HL-60/S4 (cell line): ENCODE results near the gene CSTPP1.

Experiments used
- in situ Hi-C: fragments of 300-500 bp; cut with MboI; formaldehyde crosslinking; loops from 2 replicates; pipeline ENCODE4 v1.14.3; 2022; ENCODE audit warnings: low sequenced_read_pairs

The CSTPP1 gene

DNA sequence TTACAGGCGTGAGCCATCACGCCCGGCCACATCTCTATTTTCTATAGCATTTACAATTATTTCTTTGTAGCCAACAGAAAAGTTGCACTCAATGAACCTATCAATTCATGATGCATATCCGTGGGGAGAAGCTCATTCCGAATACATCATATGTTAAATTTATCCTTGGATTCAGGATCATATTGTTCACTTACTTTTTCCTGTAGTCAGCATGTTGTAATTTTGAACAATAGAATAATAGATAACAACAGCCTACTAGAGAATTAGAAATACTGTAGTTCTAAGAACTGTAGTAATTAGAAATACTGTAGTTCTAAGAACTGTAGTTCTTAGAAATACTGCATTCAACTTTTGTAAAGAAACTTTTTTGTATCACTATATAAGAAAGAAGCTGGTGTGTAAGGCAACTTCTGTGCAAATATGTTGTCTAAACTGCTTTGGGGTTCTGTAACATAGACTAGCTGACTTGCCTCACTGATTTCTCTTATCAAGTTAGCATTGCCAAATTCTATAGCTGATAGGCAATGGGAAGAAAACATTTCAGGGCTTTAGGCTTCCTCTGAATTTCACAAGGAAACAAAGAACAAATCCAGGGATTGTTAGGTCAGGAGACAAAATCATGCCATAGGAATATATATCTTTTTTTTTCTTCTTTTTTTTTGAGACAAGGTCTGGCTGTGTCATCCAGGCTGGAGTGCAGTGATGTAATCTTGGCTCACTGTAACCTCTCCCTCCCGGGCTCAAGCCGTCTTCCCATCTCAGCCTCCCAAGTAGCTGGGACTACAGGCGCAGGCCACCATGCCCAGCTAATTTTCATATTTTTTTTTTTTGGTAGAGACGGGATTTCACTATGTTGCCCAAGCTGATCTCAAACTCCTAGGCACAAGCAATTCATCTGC, 91.9 kb downstream of the CSTPP1 start:
- in situ Hi-C loops: no loop called here

DNA sequence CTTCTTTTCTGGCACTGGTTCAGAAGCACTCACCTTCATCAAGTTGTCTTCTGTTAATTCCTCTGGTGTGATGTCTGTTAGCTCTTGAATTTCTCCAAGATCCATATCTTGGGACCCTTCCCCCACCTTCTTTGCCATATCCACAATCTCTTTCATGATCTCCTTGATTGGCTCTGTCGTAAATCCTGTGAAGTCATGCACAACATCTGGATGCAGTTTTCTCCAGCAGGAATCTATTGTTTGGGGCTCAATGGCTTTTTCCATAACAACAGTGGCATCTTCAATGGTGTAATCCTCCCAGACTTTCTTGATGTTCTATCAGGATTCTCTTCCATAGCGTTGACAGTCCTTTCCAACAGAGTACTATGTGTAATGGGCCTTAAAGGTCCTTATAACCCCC, 96.9 kb downstream of the CSTPP1 start:
- in situ Hi-C loops: no loop called here

DNA sequence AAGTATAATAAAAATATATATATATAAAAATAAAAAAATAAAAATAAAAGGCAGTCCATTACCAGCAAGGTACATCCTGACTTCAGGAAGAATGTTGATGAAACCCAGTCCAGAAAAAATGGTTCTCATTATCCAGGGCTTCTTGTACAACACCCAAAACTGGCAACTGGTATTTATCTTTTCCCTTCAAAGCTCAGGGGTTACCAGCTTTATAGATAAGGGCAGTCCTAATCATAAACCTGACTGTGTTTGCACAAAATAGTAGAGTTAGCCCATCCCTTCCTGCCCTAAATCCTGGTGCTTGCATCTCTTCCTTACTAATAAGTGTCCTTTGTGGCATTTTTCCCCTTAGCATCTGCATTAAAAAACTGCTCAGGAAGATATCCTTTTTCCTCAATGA, 97.5 kb downstream of the CSTPP1 start:
- in situ Hi-C loops: no loop called here

DNA sequence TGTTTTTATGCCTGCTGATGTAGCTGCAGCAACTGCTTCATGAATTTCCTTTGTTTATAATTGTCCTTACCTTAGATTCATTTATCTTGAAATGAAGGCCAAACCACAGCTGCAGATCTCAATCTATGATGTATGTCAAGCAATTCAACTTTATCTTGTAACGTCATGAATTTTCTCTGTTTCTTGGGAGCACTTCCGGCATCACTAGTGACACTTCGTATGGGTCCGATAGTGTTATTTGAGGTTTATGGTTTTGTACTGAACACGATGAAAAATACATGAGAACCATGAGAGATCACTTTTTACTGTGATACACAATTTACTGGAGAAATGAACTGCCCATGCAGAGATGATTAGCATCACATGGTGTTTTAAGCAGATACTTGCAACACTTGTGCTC, 98.5 kb downstream of the CSTPP1 start:
- in situ Hi-C loops: no loop called here

DNA sequence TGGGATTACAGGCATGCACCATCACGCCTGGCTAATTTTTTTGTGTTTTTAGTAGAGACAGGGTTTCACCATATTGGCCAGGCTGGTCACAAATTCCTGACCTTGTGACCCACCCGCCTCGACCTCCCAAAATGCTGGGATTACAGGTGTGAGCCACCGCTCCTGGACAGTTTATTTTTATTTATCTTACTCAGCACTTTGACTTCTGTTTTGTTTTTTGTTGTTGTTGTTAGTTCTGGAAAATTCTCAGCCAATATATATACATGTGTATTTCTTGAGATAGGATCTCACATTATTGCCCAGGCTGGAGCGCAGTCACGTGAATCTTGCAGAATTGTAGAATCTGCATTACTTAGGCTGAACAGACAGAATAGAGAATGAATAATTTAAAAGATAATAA, 107.6 kb downstream of the CSTPP1 start:
- in situ Hi-C loops: no loop called here

DNA sequence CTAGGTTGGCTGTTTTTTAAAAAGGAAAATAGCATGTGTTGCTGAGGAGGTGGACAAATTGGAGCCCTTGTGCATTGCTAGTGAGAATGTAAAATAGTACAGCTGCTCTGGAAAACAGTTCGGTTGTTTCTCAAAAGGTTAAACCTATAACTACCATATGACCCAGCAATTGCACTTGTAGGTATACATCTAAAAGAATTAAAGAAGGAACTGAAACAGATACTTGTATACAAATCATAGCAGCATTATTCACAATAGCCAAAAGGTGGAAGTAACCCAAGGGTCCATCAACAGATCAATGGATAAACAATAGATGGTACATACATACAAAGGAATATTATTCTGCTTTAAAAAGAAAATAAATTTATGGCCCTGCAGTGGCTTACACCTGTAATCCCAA, 111.4 kb downstream of the CSTPP1 start:
- in situ Hi-C loops: no loop called here

DNA sequence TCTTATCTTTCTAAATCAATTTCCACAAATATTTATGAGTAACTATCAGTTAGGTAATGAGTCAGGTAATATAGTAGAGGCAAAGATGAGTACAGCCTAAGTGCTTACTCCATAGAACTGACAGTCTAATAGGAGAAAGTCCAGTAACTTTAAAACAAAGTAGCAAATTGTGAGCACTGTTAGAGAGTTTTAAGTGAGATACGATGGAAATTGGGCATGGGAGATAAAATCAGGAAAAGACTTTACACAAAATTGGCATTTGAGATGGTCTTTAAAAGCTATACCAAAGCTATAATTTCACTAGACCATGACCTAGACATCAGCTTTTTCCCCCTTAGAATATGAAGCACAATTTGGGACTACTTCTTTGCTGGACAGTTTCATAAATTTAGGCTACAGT, 113.7 kb downstream of the CSTPP1 start:
- in situ Hi-C loops: no loop called here

DNA sequence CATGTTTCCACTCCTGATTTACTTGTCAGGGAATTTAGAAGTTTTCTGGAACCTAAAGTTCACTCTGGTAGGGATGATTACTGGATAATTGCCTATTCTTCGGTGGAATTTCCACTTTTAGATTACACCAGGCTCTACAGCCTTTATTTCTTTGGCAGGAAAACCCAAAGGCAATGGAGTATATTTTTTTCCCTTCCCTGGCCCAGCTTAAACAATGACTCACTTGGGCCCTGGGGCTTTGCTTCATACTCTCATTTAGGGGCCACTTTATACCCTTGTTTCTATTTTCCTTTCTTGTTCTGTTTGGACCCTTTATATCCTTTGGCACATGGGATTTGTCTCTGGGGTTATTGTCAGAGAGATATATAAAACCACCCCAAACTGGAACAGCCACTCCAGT, 114.7 kb downstream of the CSTPP1 start:
- in situ Hi-C loops: no loop called here

DNA sequence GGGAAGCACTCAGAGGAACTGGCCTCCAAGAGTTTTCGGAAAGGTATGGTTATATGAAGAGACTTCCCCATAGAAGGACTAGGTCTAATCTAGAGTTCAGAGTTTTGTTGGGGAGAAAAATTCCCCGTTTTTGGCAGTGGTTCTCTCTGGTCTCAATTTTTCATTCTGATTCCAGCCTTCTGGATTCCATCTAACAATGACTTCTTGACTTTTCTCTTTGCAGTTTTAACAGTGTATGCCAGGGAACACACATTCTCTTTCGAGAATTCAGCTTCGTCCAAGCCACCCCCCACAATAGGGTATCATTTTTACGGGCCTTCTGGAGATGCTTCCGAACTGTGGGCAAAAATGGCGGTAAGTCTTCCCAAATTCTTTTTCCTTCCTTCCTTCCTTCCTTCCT, 115.6 kb downstream of the CSTPP1 start:
- in situ Hi-C loops: no loop called here

DNA sequence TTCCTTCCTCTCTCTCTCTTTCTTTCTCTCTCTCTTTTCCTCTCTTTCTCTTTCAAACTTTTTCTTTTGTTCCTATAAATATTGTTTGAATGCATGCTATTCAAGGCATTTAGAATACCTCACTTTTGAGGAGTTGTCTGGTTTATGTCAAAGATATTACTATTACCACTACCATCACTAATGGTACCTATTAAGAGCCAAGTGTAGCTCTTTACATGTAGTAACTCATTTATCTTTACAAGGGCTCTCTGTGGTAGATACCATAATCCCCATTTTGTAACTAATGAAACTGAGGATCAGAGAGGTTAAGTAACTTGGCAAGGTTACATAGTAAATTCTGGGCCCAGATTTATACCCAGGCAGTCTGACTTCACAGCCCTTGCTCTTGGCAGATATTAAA, 116.0 kb downstream of the CSTPP1 start:
- in situ Hi-C loops: no loop called here

DNA sequence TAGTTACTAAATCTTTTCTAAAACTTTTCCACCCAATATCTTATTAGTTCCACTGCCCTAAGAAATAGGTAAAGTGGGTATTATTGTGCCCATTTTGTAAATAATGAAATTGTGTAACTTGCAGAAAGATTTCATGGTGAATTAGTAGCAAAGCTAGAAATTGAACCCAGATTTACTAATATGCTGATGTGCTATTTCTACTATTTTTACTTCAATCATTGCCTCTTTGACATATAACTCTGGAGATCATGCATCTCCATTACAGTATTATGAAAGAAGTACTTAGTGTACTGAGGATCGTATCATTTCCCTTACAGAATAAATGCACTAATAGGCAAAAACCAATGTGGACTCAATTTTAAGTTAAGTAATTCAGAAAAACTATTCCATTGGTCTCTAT, 119.0 kb downstream of the CSTPP1 start:
- in situ Hi-C loops: no loop called here

DNA sequence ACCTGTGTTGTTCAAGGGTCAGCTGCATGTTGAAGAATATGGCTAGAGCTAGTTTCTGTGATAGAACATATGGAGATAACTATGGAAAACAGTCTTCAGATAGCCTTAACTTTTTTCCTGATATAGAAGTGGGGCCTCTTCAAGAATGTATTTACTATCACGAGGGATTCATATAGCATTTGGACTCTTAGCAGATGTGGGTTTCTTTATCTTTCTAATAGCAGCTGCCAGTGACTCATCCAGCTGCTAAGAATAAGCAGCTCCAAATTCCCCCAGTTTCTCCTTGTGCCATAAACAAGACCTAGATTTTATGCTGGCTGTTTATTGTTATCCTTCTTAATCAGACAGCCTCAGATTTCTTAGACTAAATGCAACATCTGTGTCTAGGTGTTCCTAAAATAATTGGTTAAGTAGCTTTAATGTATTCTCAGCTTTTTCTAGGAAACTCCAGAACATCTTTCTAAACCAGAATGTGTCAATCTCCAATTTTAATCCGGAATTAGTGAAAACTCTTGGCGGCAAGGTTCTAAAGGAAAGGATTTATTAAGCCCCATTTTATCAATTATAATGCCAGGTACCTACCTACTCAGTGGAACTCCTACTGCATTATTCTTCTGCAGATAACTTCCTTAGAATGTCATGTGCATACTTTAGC, 119.8 kb downstream of the CSTPP1 start:
- in situ Hi-C loops: no loop called here

DNA sequence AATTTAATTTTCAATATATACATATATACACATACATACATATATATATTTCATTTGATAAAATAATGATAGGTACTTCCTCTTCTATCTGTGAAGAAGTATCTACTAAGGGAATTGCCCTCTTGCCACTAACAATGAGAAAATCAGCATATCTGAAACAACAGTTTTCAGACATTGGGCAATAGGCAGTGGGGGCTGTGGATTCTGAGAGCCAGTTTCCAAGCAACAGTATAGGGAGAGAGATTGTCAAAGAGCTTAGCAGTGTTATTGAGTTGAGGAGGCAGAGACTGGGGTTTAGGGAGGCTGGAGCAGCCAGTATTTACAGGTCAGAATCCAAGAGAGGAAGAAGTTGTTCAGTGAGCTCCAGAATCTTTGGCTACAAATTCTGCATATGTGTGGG, 120.8 kb downstream of the CSTPP1 start:
- in situ Hi-C loops: no loop called here

DNA sequence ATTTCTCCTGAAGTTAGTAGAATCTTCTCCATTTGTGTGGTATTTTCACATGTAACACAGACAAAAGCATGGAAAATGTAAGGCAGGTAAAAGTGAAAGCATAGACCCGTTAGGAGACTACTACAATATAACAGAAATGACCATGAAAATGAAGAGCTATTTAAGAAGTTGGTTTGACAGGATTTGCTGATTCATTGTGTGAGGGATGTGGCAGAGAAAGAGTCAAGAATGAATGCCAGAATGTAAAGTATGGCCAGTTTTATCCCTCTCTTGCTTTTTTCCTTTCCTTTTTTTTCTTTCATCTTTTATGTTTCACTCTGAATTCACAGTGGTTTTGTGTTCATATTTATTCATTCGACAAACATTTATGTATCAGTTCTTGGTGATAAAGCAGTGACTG, 124.2 kb downstream of the CSTPP1 start:
- in situ Hi-C loops: no loop called here

DNA sequence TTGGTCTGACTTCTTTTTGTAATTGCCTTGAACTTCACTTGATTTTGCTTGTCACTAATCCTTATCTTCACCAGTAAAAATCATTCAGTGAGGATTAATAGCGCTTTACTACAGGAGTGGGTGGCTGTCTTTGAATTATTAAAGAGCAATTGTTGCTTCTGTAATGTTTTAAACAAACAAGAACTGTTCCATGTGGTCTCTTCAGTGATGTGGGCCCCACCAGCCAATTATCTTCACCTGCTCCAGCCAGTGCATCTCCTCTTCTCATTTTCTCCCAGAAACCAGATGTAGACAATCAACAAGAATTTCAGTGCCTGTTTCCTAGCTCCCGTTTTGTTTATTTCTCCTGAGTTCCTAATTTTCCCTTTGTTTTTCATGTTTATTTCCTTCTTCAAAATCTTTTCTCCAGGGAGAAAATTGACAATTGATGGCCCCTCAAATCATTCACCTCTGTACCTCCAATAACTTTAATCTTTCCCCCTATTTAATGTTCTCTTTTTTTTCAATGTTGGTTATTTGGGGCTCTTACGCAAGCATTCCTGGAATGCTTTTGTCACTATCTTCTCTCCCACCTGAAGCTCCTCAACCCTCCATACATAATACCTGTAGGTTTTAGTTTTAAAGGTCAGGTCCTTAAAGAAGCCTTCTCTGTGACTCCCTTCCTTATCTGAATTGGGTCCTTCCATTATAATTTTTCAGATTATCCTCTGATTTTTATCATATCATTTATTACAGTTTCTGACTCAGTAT, 125.0 kb downstream of the CSTPP1 start:
- in situ Hi-C loops: no loop called here

DNA sequence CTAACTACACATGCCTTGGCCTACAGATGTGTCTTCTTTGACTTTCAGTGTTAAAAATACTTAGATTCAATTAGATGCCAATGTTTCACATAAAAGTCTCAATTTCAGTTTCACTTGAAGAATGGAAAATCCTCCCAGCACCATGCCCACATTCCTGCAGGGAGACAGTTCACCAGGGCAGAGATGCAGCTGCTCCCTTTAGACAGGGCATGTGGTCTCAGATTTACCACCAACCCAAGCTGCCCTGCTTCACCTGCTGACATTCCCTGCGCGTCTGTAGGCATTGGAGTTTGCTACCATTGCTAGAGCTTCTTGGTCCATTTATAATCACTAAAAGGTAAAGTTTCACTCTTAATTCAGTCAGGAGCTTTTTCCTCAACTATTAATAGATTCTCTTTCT, 126.2 kb downstream of the CSTPP1 start:
- in situ Hi-C loops: no loop called here

DNA sequence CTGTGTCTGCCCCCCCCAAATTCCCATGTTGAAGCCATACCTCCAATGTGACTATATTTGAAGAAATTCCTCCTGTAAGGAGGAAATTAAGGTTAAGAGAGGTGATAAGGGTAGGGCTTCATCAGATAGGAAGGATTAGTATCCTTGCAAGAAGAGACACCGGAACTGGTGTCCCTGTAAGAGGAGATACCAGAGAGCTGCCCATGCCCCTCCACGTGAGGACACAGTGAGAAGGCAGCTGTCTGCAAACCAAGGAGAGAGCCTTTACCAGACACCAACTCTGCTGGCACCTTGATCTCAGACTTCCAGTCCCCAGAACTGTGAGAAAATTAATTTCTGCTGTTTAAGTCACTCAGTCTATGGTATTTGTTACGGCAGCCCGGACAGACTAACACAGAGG, 130.8 kb downstream of the CSTPP1 start:
- in situ Hi-C loops: no loop called here

DNA sequence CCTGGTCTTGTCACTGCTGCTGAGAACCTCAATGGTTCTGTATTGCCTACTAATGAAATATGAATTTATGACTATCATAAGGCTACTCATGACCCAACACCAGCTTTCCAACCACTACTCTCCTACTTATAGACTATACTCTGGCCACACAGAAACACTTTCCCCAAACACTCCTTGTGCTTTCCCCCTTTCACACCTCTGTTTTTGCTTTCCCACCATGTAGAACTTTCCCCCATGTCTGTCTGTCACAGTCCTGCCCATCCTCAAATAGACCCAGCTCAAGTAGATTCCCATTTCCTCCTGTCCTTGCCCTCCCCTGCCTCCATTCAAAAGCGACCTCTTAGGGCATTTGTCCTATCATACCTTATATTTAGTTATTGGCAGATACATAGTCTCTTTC, 134.2 kb downstream of the CSTPP1 start:
- in situ Hi-C loops: no loop called here

DNA sequence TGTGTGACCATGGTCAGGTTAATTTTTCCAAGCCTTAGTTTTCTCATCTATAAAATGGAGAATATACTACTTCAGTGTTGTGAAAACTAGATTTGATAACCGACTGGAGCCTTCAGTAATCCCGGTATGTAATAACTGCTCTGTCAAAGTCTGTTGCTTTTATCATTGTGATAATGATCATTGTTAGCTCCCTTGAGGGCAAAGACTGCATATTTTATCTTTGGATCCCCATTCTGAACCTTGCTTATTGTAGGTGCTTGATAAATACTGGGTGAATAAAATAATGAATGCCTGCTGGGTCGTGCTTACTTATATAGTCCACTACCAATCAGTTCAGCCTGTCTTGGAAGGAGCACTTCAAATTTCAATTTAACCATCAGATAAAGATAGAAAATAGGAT, 134.8 kb downstream of the CSTPP1 start:
- in situ Hi-C loops: no loop called here

DNA sequence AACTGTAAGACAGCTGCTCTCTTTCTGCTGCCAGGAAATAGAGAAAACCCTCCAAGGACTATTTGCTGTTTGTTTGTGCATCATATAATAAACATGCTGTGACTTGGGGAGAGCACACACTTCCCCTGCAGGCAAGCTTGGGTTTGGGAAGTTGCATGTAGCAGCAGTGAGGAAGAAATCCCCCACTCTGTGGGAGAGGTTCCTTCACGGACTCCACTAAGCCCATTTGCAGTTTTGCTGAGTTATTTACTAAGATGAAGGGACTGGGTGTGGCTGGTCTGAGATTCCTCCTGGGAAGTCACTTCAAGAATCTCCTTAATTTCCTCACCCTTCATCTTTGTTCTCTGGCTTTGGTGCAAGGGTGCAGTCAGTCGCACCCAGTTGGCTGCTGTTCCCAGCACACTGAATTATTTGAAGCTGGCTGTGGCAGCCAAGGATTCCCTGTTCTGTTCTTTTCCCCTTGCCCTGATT, 135.3 kb downstream of the CSTPP1 start:
- in situ Hi-C loops: no loop called here

DNA sequence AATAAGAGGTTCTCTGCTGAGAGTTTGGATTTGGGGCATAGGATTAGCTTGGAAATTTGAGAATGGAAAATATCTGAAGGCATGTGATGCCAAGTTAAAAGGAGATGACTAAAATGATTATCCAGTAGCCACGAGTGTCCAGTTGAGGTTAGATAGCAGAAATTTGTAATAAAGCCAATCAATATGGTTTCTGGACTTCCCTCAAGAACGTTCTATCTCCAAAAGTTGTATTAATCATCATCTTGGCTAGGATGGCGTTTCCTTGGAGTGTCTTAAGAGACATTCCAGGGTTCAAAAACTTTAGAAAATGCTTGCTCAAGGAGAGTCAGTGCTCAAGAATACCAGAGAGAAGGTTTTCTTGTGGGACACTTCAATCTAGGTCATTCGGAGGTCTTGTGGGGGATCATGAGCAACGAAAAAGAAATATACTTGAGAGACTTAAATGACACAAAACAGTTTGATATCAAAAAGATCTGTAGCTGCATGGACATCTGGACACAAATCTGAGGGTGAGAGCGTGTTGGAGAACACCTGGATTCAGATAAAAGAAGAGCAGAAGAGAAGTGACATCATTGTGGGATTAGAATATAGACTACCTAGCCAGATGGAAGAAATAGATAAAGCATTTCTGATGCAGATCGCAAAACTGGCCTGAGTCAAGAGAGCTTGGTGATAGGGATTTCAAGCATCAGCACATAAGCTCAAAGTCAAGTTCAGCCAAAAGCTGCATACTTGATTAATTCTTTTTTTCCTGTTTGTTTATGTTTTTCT, 142.4 kb downstream of the CSTPP1 start:
- in situ Hi-C loops: no loop called here
